ENCODE data around the gene RASL11A. TPM values are rescaled to one million over a fixed set of nuclear protein-coding genes. Genes with fewer than 3 reads are reported as not detected.
A peak's percentile ranks its signal among the peaks of the same experiment; 100 is the strongest.
"Not testable (repeated sequence)": the region's sequence is repeated elsewhere in the genome, so short reads cannot be mapped to it uniquely, and the experiment has no call there.

Gene RASL11A
- total and polyA plus RNA-seq, 11 donors: 2.9 to 13.7 (median 5.4) TPM

- Histone ChIP-seq H3K27me3 (peaks cover 0 to 16% (median 0%) of the 10 kb centered on the region in 9 donors), H3K4me3 (no peak overlapping the region), H3K4me1 (no peaks in the 10 kb centered on the region), H3K36me3 (no peaks in the 10 kb centered on the region), H3K9me3 (no peaks in the 10 kb centered on the region), H3K27ac (no peak overlapping the region)
- TF ChIP-seq POLR2A (IDR thresholded peaks at IDR 0.05) (no peak), CTCF (IDR thresholded peaks at IDR 0.05) (no peak)
- no peak for DNase-seq
- intact Hi-C loops (cut with DNase I): no loop called here
- ATAC-seq: no peak
- WGBS, 4 donors: 84 to 89% (median 87%) methylated on average over 7 to 8 of the region's 8 CpGs
Measured at GRCh38 chr13:27296496-27296895, 25.9 kb downstream of the RASL11A start.

- Histone ChIP-seq H3K27me3 (peaks cover 0 to 16% (median 0%) of the 10 kb centered on the region in 9 donors), H3K4me1 (no peaks in the 10 kb centered on the region), H3K36me3 (no peaks in the 10 kb centered on the region), H3K27ac (no peak overlapping the region), H3K9me3 (peaks cover 0 to 3% (median 0%) of the 10 kb centered on the region in 12 donors), H3K4me3 (no peak overlapping the region)
- intact Hi-C loops (cut with DNase I): no loop called here
- ATAC-seq: peak in 2 of 4 donors; percentile 25 to 40
- no peak for TF ChIP-seq CTCF (IDR thresholded peaks at IDR 0.05)
- TF ChIP-seq POLR2A (IDR thresholded peaks at IDR 0.05): no peak
- WGBS, 4 donors: 43 to 63% (median 52%) methylated on average over 5 of the region's 5 CpGs
- no peak for DNase-seq
Measured at GRCh38 chr13:27298849-27299248, 28.2 kb downstream of the RASL11A start.

- H3K36me3 ChIP-seq; ATAC-seq; H3K4me3 ChIP-seq; DNase-seq; H3K27ac ChIP-seq; intact Hi-C loops (cut with DNase I); H3K9me3 ChIP-seq; H3K4me1 ChIP-seq: not testable (repeated sequence)
- WGBS, 4 donors: 63 to 78% (median 70%) methylated on average over 7 of the region's 7 CpGs
- peaks cover 0 to 16% (median 0%) of the 10 kb centered on the region in 9 donors for H3K27me3 ChIP-seq
Measured at GRCh38 chr13:27300406-27300805, 29.8 kb downstream of the RASL11A start.

- TF ChIP-seq POLR2A (IDR thresholded peaks at IDR 0.05) (no peak), CTCF (IDR thresholded peaks at IDR 0.05) (no peak)
- no peaks in the 10 kb centered on the region for H3K4me1 ChIP-seq
- no peak overlapping the region for H3K4me3 ChIP-seq
- WGBS, 4 donors: 85 to 90% (median 87%) methylated on average over 6 of the region's 6 CpGs
- H3K9me3 ChIP-seq: peaks cover 0 to 3% (median 0%) of the 10 kb centered on the region in 12 donors
- ATAC-seq (no peak), DNase-seq (no peak)
- no peaks in the 10 kb centered on the region for H3K36me3 ChIP-seq
- intact Hi-C loops (cut with DNase I): no loop called here
- peaks cover 0 to 16% (median 0%) of the 10 kb centered on the region in 9 donors for H3K27me3 ChIP-seq
- no peak overlapping the region for H3K27ac ChIP-seq
Measured at GRCh38 chr13:27300941-27301586, 30.4 kb downstream of the RASL11A start.

All from heart left ventricle (tissue), 16 donors.